CD14-positive monocyte (primary cell): Measurements from ENCODE around the gene TTC29. TPM values are rescaled to one million over a fixed set of nuclear protein-coding genes. Genes with fewer than 3 reads are reported as not detected.

Source experiments
- DNase-seq, 3 donors: peaks; one replicate each; pipeline ENCODE4 v3.0.0-alpha.2; 2011 to 2022
- H2AFZ ChIP-seq: 2 replicates; pipeline ENCODE4 v1.6.0; 2012; ENCODE audit warnings: mild to moderate bottlenecking, low read depth, low read length, inconsistent platforms; ENCODE audit not compliant: insufficient read depth, poor library complexity, severe bottlenecking
- H3K27ac ChIP-seq, 2 donors: 1 replicate in 1 of 2; 2 replicates in 1 of 2; pipeline ENCODE4 v1.5.1; 2012 to 2013; ENCODE audit warnings: low read length in 2 of 2, control low read depth in 1 of 2, inconsistent platforms in 1 of 2, low read depth in 1 of 2, mild to moderate bottlenecking in 1 of 2
- H3K27me3 ChIP-seq, 2 donors: one replicate each; pipeline versions ENCODE4 v1.6.0 to v1.6.1; 2011 to 2013; ENCODE audit warnings: low read length in 2 of 2; ENCODE audit not compliant: control insufficient read depth in 2 of 2, insufficient read depth in 2 of 2
- H3K36me3 ChIP-seq, 2 donors: replicated peaks in 1 of 2; 1 replicate in 1 of 2; 2 replicates in 1 of 2; pipeline versions ENCODE4 v1.5.1 to v1.6.1; 2012 to 2013; ENCODE audit warnings: low read length in 2 of 2, control low read depth in 1 of 2, inconsistent platforms in 1 of 2, mild to moderate bottlenecking in 1 of 2; ENCODE audit not compliant: insufficient read depth in 2 of 2, control insufficient read depth in 1 of 2
- H3K4me1 ChIP-seq, 2 donors: 1 replicate in 1 of 2; 2 replicates in 1 of 2; pipeline versions ENCODE4 v1.5.1 to v1.6.1; 2012 to 2013; ENCODE audit warnings: low read length in 2 of 2, control low read depth in 1 of 2, inconsistent platforms in 1 of 2, mild to moderate bottlenecking in 1 of 2, moderate library complexity in 1 of 2; ENCODE audit not compliant: insufficient read depth in 2 of 2, control insufficient read depth in 1 of 2
- H3K4me2 ChIP-seq: replicated peaks from 2 replicates; pipeline ENCODE3; 2012; ENCODE audit warnings: low read length, moderate library complexity, mild to moderate bottlenecking; ENCODE audit not compliant: poor library complexity, severe bottlenecking; ENCODE audit errors: extremely low read depth
- H3K4me3 ChIP-seq, 3 experiments: fragments of 200-600 bp in 1 of 3; sonication (generic) in 1 of 3; replicated peaks in 1 of 3; 1 replicate in 2 of 3; 2 replicates in 1 of 3; pipeline ENCODE4 v1.5.1; 2011 to 2013; ENCODE audit warnings: low read length in 3 of 3, mild to moderate bottlenecking in 3 of 3, control low read depth in 2 of 3, low read depth in 2 of 3, inconsistent platforms in 1 of 3, moderate library complexity in 1 of 3
- H3K79me2 ChIP-seq: 2 replicates; pipeline ENCODE4 v1.6.0; 2012; ENCODE audit warnings: mild to moderate bottlenecking, control low read depth, inconsistent platforms, low read length, moderate library complexity; ENCODE audit not compliant: insufficient read depth
- H3K9ac ChIP-seq: 2 replicates; pipeline ENCODE4 v1.6.0; 2017; ENCODE audit warnings: low read length, mild to moderate bottlenecking; ENCODE audit not compliant: insufficient read depth, poor library complexity, severe bottlenecking
- H3K9me3 ChIP-seq, 2 donors: replicated peaks in 1 of 2; 1 replicate in 1 of 2; 2 replicates in 1 of 2; pipeline versions ENCODE4 v1.5.1 to v1.6.1; 2012 to 2013; ENCODE audit warnings: low read length in 2 of 2, control low read depth in 1 of 2; ENCODE audit not compliant: control insufficient read depth in 1 of 2, insufficient read depth in 1 of 2
- H4K20me1 ChIP-seq: 2 replicates; pipeline ENCODE4 v1.6.0; 2012; ENCODE audit warnings: mild to moderate bottlenecking, low read length, control low read depth, moderate library complexity; ENCODE audit not compliant: insufficient read depth
- H3K27ac Mint-ChIP-seq, 7 donors: one replicate each; pipeline ENCODE4 v1.8.0; 2020; ENCODE audit warnings: mild to moderate bottlenecking in 7 of 7, mixed read lengths in 7 of 7, moderate library complexity in 6 of 7, inconsistent platforms in 2 of 7
- H3K27me3 Mint-ChIP-seq, 3 donors: one replicate each; pipeline ENCODE4 v1.8.0; 2021 to 2022; ENCODE audit warnings: low read depth in 3 of 3, mild to moderate bottlenecking in 3 of 3, mixed read lengths in 3 of 3, moderate library complexity in 3 of 3, inconsistent platforms in 1 of 3
- H3K36me3 Mint-ChIP-seq, 2 donors: one replicate each; pipeline ENCODE4 v1.8.0; 2020; ENCODE audit warnings: mixed read lengths in 2 of 2, inconsistent platforms in 1 of 2, mild to moderate bottlenecking in 1 of 2
- H3K4me1 Mint-ChIP-seq: one replicate; pipeline ENCODE4 v1.8.0; 2020; ENCODE audit warnings: mild to moderate bottlenecking, mixed read lengths
- H3K4me3 Mint-ChIP-seq, 2 donors: one replicate each; pipeline ENCODE4 v1.8.0; 2020; ENCODE audit warnings: mild to moderate bottlenecking in 2 of 2, mixed read lengths in 2 of 2, moderate library complexity in 1 of 2
- H3K9me3 Mint-ChIP-seq, 7 donors: one replicate each; pipeline ENCODE4 v1.8.0; 2020 to 2022; ENCODE audit warnings: mixed read lengths in 7 of 7, mild to moderate bottlenecking in 6 of 7, moderate library complexity in 6 of 7, inconsistent platforms in 2 of 7
- WGBS: methylation state at CpG from one replicate; pipeline ENCODE4 v1.1.5; 2013; ENCODE audit warnings: missing lambda C conversion rate; ENCODE audit not compliant: insufficient coverage; 5-methylcytosine and 5-hydroxymethylcytosine counted together
- intact Hi-C, 2 donors: fragments of 100-400 bp; cut with micrococcal nuclease; formaldehyde crosslinking; loops; one replicate each; pipeline versions ENCODE4 v1.15.0 to v1.15.1; 2023
- polyA plus RNA-seq, 3 donors: library from polyadenylated mRNA; depleted of rRNA in 1 of 3; unstranded in 2 of 3; stranded (reverse) in 1 of 3; fragments of 300-500 nt in 2 of 3; fragments of >200 nt in 1 of 3; fragmentation: Illumina TruSeq in 2 of 3; gene quantifications; 1 replicate in 2 of 3; 2 replicates in 1 of 3; pipeline ENCODE4 v1.2.3, GENCODE V29; 2012 to 2021
- TF ChIP-seq, protein P1 (sequence below): fragments of 200-600 bp; IDR thresholded peaks from one replicate; pipeline ENCODE4 v1.8.0; 2022; ENCODE audit warnings: antibody characterized with exemption, mild to moderate bottlenecking

TTC29 gene
- polyA plus RNA-seq, 3 donors, result not detected

DNA sequence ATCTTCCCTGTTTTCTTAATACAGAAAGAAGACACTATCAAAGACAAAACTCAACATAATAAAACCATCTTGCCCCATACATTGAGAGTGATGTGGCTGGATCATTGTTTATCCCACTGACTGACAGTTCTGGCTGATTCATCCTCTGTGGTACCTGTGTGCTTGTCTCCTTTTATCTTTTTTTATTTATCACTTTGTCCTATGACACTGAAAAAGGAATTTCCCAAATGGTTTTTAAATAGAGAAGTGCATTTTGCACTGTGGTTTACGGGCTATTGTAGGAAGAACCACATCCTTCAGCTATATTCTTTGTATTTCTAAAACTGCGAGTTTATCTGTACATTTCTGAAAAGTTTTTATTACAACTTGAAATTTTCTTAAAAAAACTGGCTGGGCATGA, 15.0 kb downstream of the TTC29 start:
- H3K9ac ChIP-seq, result no peak overlapping the region
- intact Hi-C loops, result no loop called here
- no peak overlapping the region for H3K4me3 Mint-ChIP-seq
- H3K9me3 Mint-ChIP-seq, result peaks cover 0 to 2% (median 0%) of the 10 kb centered on the region in 7 donors
- H3K9me3 ChIP-seq, result no peaks in the 10 kb centered on the region
- H3K4me2 ChIP-seq, result no peak overlapping the region
- H3K4me3 ChIP-seq, result no peak overlapping the region
- peaks cover 4% of the 10 kb centered on the region for H3K4me1 Mint-ChIP-seq
- WGBS, result no CpG with 5 or more reads among the region's 2 CpGs
- H3K36me3 Mint-ChIP-seq, result no peaks in the 10 kb centered on the region
- H2AFZ ChIP-seq, result no peak overlapping the region
- H3K36me3 ChIP-seq, result no peaks in the 10 kb centered on the region
- no peaks in the 10 kb centered on the region for H3K79me2 ChIP-seq
- H3K27ac Mint-ChIP-seq, result no peak overlapping the region
- no peak overlapping the region for H3K27ac ChIP-seq
- H4K20me1 ChIP-seq, result no peaks in the 10 kb centered on the region
- TF ChIP-seq, protein P1, sequence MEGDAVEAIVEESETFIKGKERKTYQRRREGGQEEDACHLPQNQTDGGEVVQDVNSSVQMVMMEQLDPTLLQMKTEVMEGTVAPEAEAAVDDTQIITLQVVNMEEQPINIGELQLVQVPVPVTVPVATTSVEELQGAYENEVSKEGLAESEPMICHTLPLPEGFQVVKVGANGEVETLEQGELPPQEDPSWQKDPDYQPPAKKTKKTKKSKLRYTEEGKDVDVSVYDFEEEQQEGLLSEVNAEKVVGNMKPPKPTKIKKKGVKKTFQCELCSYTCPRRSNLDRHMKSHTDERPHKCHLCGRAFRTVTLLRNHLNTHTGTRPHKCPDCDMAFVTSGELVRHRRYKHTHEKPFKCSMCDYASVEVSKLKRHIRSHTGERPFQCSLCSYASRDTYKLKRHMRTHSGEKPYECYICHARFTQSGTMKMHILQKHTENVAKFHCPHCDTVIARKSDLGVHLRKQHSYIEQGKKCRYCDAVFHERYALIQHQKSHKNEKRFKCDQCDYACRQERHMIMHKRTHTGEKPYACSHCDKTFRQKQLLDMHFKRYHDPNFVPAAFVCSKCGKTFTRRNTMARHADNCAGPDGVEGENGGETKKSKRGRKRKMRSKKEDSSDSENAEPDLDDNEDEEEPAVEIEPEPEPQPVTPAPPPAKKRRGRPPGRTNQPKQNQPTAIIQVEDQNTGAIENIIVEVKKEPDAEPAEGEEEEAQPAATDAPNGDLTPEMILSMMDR, result no peak
- no peaks in the 10 kb centered on the region for H3K27me3 ChIP-seq
- DNase-seq, result no peak
- H3K4me1 ChIP-seq, result no peaks in the 10 kb centered on the region
- peaks cover 0 to 3% (median 2%) of the 10 kb centered on the region in 3 donors for H3K27me3 Mint-ChIP-seq

DNA sequence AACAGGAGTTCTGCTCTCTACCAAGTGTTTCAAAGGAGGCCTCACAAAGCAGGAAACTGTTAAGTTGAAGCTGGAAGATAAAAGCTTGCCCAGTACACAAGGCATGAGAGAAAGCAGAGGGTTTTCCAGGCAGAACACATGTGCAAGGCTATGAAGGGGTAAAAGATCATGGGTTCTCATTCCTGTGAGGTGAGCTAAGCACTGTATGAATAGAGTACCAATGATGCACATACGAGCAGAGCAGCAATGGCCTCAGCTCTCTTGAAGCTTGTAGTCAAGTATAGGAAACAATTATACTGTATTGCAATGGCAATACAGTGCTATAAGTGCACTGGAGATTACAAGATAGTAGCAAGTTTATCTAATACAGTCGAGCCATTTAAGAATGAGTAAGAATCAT, 18.0 kb downstream of the TTC29 start:
- intact Hi-C loops, result no loop called here
- Histone ChIP-seq H3K79me2 (no peaks in the 10 kb centered on the region), H3K9me3 (no peaks in the 10 kb centered on the region), H3K9ac (no peak overlapping the region), H3K27ac (no peak overlapping the region), H3K36me3 (no peaks in the 10 kb centered on the region), H3K27me3 (no peaks in the 10 kb centered on the region), H3K4me1 (no peaks in the 10 kb centered on the region), H3K4me2 (no peak overlapping the region), H4K20me1 (no peaks in the 10 kb centered on the region), H3K4me3 (no peak overlapping the region), H2AFZ (no peak overlapping the region)
- no peaks in the 10 kb centered on the region for H3K36me3 Mint-ChIP-seq
- DNase-seq, result no peak
- H3K4me1 Mint-ChIP-seq, result peaks cover 4% of the 10 kb centered on the region
- H3K27ac Mint-ChIP-seq, result no peak overlapping the region
- WGBS, result 100% methylated on average over 1 of the region's 2 CpGs
- H3K4me3 Mint-ChIP-seq, result no peak overlapping the region
- peaks cover 0 to 2% (median 2%) of the 10 kb centered on the region in 3 donors for H3K27me3 Mint-ChIP-seq
- H3K9me3 Mint-ChIP-seq, result peaks cover 0 to 2% (median 0%) of the 10 kb centered on the region in 7 donors
- TF ChIP-seq, protein P1, result no peak
